BLaER1 (cell line): ENCODE measurements around the gene COX17.

Experiments used
- H3K27ac ChIP-seq: shearing (Covaris generic); formaldehyde crosslinking; 2 replicates; pipeline ENCODE4 v1.8.1; 2022
- H3K27me3 ChIP-seq: shearing (Covaris generic); formaldehyde crosslinking; 2 replicates; pipeline ENCODE4 v1.8.1; 2022
- H3K36me3 ChIP-seq: shearing (Covaris generic); formaldehyde crosslinking; 2 replicates; pipeline ENCODE4 v1.8.1; 2022
- H3K4me1 ChIP-seq: shearing (Covaris generic); formaldehyde crosslinking; 2 replicates; pipeline ENCODE4 v1.8.1; 2022
- H3K4me2 ChIP-seq: shearing (Covaris generic); formaldehyde crosslinking; 2 replicates; pipeline ENCODE4 v1.8.1; 2022
- H3K4me3 ChIP-seq: shearing (Covaris generic); formaldehyde crosslinking; 2 replicates; pipeline ENCODE4 v1.8.1; 2022
- H3K9ac ChIP-seq: shearing (Covaris generic); formaldehyde crosslinking; 2 replicates; pipeline ENCODE4 v1.8.1; 2022
- H3K9me3 ChIP-seq: shearing (Covaris generic); formaldehyde crosslinking; 2 replicates; pipeline ENCODE4 v1.8.1; 2022
- H4K20me1 ChIP-seq: shearing (Covaris generic); formaldehyde crosslinking; 2 replicates; pipeline ENCODE4 v1.8.1; 2022
- Cebpa-rat ChIP-seq: shearing (Covaris generic); IDR thresholded peaks from 2 replicates; pipeline ENCODE4 v1.8.1; 2022

COX17 gene

GRCh38 chr3:119627461-119627860 lies 49.7 kb downstream of the COX17 start:
- no peak overlapping the region for H3K4me3 ChIP-seq

GRCh38 chr3:119626196-119626595 lies 51.0 kb downstream of the COX17 start:
- Histone ChIP-seq H3K27me3 (no peaks in the 10 kb centered on the region), H3K4me3 (no peak overlapping the region), H4K20me1 (no peaks in the 10 kb centered on the region), H3K4me2 (no peak overlapping the region), H3K36me3 (no peaks in the 10 kb centered on the region), H3K4me1 (no peaks in the 10 kb centered on the region), H3K9ac (no peak overlapping the region), H3K27ac (no peak overlapping the region), H3K9me3 (no peaks in the 10 kb centered on the region)
- TF ChIP-seq Cebpa-rat, result no peak

More at GRCh38 chr3:119627461-119627860, 49.7 kb downstream of the COX17 start:
- Histone ChIP-seq H4K20me1 (no peaks in the 10 kb centered on the region), H3K36me3 (no peaks in the 10 kb centered on the region), H3K4me1 (no peaks in the 10 kb centered on the region), H3K9me3 (no peaks in the 10 kb centered on the region), H3K27me3 (no peaks in the 10 kb centered on the region), H3K9ac (no peak overlapping the region), H3K4me2 (no peak overlapping the region), H3K27ac (no peak overlapping the region)
- TF ChIP-seq Cebpa-rat, result no peak

GRCh38 chr3:119625451-119626153 lies 51.6 kb downstream of the COX17 start:
- Histone ChIP-seq H4K20me1 (no peaks in the 10 kb centered on the region), H3K4me1 (no peaks in the 10 kb centered on the region), H3K36me3 (no peaks in the 10 kb centered on the region), H3K27me3 (no peaks in the 10 kb centered on the region), H3K27ac (no peak overlapping the region), H3K4me2 (no peak overlapping the region), H3K4me3 (no peak overlapping the region), H3K9ac (no peak overlapping the region), H3K9me3 (no peaks in the 10 kb centered on the region)
- TF ChIP-seq Cebpa-rat, result no peak

GRCh38 chr3:119624002-119624720 lies 53.0 kb downstream of the COX17 start:
- Histone ChIP-seq H3K4me1 (no peaks in the 10 kb centered on the region), H3K4me3 (no peak overlapping the region), H3K9me3 (no peaks in the 10 kb centered on the region), H3K27me3 (no peaks in the 10 kb centered on the region), H3K4me2 (no peak overlapping the region), H4K20me1 (no peaks in the 10 kb centered on the region), H3K9ac (no peak overlapping the region), H3K27ac (no peak overlapping the region), H3K36me3 (no peaks in the 10 kb centered on the region)
- TF ChIP-seq Cebpa-rat, result no peak

GRCh38 chr3:119620899-119621298 lies 56.3 kb downstream of the COX17 start:
- Histone ChIP-seq H3K27me3 (no peaks in the 10 kb centered on the region), H3K4me3 (no peak overlapping the region), H3K4me1 (no peaks in the 10 kb centered on the region), H4K20me1 (no peaks in the 10 kb centered on the region), H3K9ac (no peak overlapping the region), H3K9me3 (no peaks in the 10 kb centered on the region), H3K36me3 (no peaks in the 10 kb centered on the region), H3K27ac (no peak overlapping the region), H3K4me2 (no peak overlapping the region)
- TF ChIP-seq Cebpa-rat, result no peak
